ENCODE results near the gene FAIM.
"Not testable (repeated sequence)": the region's sequence is repeated elsewhere in the genome, so short reads cannot be mapped to it uniquely, and the experiment has no call there.

The FAIM gene

GRCh38 chr3:138608322-138609135, at the start of gene FAIM:
Gene FAIM, plus strand, starts transcription at chr3:138608771. Its CDS starts 10,956 bp downstream, at chr3:138619727.
- DNase-seq: peak; percentile 77

GRCh38 chr3:138559134-138559533, 49.4 kb upstream of the FAIM start:
- DNase-seq: no peak

- no peak for DNase-seq
Measured at GRCh38 chr3:138560501-138560900, 48.1 kb upstream of the FAIM start.

- not testable (repeated sequence) for DNase-seq
Measured at GRCh38 chr3:138562902-138563301, 45.7 kb upstream of the FAIM start.

- not testable (repeated sequence) for DNase-seq
Measured at GRCh38 chr3:138566293-138566692, 42.3 kb upstream of the FAIM start.

- DNase-seq: no peak
Measured at GRCh38 chr3:138567403-138567802, 41.2 kb upstream of the FAIM start.

GRCh38 chr3:138569090-138569489, 39.5 kb upstream of the FAIM start:
- DNase-seq: no peak

GRCh38 chr3:138569624-138570023, 38.9 kb upstream of the FAIM start:
- not testable (repeated sequence) for DNase-seq

- DNase-seq: no peak
Measured at GRCh38 chr3:138573138-138573537, 35.4 kb upstream of the FAIM start.

GRCh38 chr3:138578141-138578540, 30.4 kb upstream of the FAIM start:
- no peak for DNase-seq

GRCh38 chr3:138578961-138579574, 29.5 kb upstream of the FAIM start:
- no peak for DNase-seq

GRCh38 chr3:138587374-138587773, 21.2 kb upstream of the FAIM start:
- no peak for DNase-seq

- no peak for DNase-seq
Measured at GRCh38 chr3:138588445-138588844, 20.1 kb upstream of the FAIM start.

GRCh38 chr3:138591392-138591791, 17.2 kb upstream of the FAIM start:
- DNase-seq: no peak

- no peak for DNase-seq
Measured at GRCh38 chr3:138593488-138594149, 15.0 kb upstream of the FAIM start.

GRCh38 chr3:138594150-138594934, 14.2 kb upstream of the FAIM start, which contains the start of gene CEP70:
Gene CEP70, minus strand, starts transcription at chr3:138594260. Its CDS starts 21,333 bp downstream, at chr3:138572927.
- peak; percentile 92 for DNase-seq

- DNase-seq: no peak
Measured at GRCh38 chr3:138594935-138595610, 13.5 kb upstream of the FAIM start.

- DNase-seq: not testable (repeated sequence)
Measured at GRCh38 chr3:138597186-138597976, 11.2 kb upstream of the FAIM start.

GRCh38 chr3:138598534-138598933, 10.0 kb upstream of the FAIM start:
- no peak for DNase-seq

GRCh38 chr3:138600100-138600745, 8.3 kb upstream of the FAIM start:
- DNase-seq: no peak

GRCh38 chr3:138601661-138602060, 6.9 kb upstream of the FAIM start:
- DNase-seq: not testable (repeated sequence)
